Measurements from ENCODE around the gene RFK. TPM values are rescaled to one million over a fixed set of nuclear protein-coding genes. Genes with fewer than 3 reads are reported as not detected.
"Not testable (repeated sequence)": the region's sequence is repeated elsewhere in the genome, so short reads cannot be mapped to it uniquely, and the experiment has no call there.

RFK gene
- polyA plus RNA-seq, 3 donors = 26.1 to 32.9 (median 27.9) TPM

- DNase-seq (ENCODE audit: extremely low read depth in 1 of 11, low read depth in 9 of 11, low spot score in 4 of 11) = no peak
Observed at GRCh38 chr9:76378367-76379073, 15.7 kb downstream of the RFK start.

DNA sequence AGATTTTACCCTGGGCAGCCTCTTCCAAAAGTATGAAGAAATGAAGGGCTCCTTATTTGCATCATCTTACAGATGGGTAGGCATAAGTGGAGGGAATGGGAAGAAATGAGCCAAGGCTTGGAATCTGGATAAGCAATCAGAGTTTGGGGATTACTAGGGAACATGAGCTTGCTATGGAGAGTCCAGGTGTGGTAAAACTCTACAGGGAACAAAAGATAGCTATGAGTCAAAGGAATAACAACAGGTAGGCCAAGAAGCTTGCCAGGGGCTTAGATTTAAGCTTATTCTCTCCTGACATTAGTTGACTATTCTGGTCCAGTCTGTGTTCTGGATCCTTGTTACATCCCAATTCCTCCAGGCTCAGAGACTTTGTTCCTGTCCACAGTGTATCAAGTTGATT, 16.4 kb downstream of the RFK start:
- DNase-seq (ENCODE audit: extremely low read depth in 1 of 11, low read depth in 9 of 11, low spot score in 4 of 11) = no peak

DNA sequence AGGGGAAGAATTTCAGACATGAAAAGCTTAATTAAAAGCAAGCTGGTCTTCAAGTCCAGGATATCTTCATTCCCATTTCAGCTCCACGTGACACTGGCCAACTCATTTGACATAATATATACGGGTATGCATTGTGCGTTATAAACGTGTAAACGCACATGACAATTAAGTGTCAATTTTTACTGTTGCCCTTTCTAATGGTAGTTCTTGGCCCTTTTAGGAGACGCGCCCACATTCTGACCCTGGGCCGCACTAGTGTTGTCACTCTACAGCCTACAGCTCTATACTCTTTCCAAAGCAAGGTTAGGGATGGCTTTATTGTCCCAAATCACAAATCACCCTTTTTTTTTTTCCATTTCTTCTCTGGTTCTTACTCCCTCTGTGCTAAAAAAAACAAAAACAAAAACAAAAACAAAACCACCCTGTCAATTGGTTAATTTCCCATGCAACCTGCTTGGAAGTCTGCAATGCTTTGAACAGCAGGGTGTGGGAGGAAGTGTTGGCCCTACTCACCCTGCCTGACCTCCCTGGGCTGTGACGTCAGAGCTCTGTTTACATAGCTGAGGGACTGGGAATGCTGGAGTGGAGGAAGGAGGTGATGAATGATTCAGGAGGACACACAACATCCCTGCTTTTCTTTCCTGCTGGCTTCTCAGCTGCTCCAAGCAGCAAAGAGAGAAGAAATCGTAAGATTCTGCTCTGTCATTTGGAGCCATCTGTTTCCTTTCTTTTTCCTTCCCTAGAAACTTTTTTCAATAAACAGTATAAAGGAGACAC, 19.3 kb downstream of the RFK start:
- peak in 9 of 11 donors; percentile 46 to 78 (median 60) for DNase-seq (ENCODE audit: extremely low read depth in 1 of 11, low read depth in 9 of 11, low spot score in 4 of 11)

DNA sequence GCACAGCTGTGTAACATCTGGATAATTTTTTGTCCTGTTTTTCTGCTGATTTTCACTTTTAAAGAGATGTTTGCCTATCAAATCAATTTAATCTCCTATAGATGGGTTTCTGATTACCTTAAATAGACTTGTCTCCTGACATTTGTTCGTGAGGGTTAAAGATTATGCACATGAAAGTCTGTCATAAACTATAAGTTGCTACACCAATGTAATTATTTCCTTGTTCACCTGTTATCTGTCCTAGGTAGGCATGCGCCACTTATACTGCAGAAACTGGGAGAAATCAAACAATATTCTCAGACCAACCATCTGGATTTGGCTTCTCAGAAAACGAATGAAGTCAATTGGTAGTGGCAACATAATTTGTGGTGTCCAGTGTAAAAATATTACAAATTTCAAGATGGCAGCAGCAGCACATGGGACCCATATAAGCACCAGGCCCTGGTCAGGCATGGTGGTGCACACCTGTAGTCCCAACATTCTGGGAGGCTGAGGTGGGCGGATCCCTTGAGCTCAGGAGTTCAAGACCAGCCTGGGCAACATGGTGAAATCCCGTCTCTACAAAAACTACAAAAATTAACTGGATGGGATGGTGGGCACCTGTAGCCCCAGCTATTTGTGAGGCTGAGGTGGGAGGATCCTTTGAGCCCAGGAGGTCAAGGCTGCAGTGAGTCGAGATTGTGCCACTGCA, 20.3 kb downstream of the RFK start:
- DNase-seq (ENCODE audit: extremely low read depth in 1 of 11, low read depth in 9 of 11, low spot score in 4 of 11) = no peak

DNA sequence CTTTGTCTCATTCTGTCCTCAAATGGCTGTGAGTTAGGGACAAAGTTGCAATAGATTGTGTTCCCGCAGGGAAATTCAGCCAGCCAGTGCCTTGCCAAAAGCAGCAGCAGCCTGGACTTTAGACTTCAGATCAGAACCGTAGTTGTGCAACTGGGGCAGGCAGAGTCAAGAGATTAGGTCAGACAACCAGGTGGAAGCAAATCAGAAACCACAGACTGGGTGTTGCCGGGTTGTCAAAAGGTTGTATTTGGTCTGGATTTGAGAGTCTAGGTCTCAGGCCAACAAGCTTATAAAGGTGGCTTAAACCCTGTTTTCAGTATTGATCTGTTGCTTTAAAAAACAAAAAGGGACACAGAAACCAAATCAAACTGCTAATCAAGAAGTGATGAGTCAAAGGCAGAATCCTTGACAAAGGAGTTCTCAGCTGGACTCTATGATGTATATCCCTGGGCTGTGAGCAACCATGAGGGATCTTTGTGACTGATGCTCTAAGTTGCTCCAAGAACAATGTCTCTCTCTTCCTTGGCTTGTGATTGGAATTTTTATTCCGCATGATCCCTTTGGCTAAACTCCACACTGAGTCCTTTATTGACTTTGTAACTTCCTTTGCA, 20.9 kb downstream of the RFK start:
- DNase-seq (ENCODE audit: extremely low read depth in 1 of 11, low read depth in 9 of 11, low spot score in 4 of 11) = no peak

DNA sequence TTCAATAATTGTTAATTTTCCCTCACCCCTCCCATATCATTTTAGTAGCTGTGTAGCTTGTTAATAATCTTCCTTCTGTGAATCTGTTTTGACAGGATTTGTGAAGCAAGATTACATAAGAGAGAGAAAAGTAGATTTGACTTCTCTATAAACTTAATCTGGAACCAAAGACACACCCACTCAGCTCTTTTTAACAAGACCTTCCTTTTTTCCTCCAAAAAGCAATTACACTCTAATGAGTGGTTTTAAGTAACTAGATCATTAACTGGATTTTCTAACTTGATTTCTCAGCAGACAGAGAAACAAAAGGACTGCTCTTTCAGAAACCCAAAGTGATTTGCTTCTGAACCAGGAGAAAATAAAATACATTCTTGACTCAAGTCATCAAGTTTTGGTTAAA, 21.9 kb downstream of the RFK start:
- DNase-seq (ENCODE audit: extremely low read depth in 1 of 11, low read depth in 9 of 11, low spot score in 4 of 11) = no peak

DNA sequence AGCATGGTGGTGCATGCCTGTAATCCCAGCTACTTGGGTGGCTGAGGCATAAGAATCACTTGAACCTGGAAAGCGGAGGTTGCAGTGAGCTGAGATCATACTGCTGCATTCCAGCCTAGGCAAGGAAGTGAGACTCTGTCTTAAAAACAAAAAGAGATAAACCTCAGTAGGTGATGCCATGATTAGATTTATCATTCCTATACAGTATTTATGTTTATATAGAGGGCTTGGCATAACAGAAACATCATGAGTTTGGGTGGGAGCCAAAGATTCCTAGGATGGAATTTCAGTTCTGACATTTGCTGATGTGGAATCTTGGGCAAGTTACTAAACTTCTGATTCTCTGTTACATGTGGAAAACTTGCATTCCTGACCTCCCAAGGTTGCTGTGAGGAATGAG, 22.3 kb downstream of the RFK start:
- no peak for DNase-seq (ENCODE audit: extremely low read depth in 1 of 11, low read depth in 9 of 11, low spot score in 4 of 11)

GRCh38 chr9:76370396-76371023, 23.7 kb downstream of the RFK start:
- no peak for DNase-seq (ENCODE audit: extremely low read depth in 1 of 11, low read depth in 9 of 11, low spot score in 4 of 11)

DNA sequence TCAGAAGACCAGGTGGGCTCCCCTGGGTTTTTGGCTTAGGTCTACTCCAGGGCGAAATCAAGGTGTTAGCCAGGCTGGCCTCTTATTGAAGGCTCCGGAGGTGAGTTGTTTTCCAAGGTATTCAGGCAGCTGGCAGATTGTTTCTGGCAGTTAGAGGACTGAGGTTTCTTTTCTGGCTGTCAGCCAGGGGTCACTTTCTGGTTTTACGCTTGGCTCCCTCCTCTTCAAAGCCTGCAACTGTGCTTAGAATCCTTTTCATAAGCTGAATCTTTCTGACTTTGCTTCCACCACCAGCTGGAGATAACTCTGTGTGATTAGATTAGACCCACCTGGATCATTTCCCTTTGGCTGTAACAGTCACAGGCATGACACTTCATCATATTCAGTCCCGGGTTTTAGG, 24.6 kb downstream of the RFK start:
- peak; percentile 56 to 83 (median 63) for DNase-seq (ENCODE audit: extremely low read depth in 1 of 11, low read depth in 9 of 11, low spot score in 4 of 11)

DNA sequence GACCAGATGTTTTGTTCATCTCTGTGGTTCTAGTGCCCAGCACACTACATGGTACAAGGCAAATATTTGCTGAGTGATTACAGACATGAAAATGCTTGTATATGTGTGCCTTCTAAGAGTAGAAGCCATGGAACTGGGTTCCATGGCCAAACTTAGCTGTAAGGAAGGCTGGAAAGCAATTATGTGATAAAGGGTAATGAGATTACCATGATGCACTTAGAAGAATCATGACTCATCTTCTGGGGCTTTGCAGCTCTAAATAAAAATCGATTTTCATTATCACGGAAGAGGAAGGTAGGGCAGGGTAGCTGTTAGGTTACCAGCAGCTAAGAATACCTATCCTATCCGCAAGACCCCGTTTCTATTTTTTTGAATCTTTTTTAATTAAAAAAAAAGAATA, 28.0 kb downstream of the RFK start:
- no peak for DNase-seq (ENCODE audit: extremely low read depth in 1 of 11, low read depth in 9 of 11, low spot score in 4 of 11)

DNA sequence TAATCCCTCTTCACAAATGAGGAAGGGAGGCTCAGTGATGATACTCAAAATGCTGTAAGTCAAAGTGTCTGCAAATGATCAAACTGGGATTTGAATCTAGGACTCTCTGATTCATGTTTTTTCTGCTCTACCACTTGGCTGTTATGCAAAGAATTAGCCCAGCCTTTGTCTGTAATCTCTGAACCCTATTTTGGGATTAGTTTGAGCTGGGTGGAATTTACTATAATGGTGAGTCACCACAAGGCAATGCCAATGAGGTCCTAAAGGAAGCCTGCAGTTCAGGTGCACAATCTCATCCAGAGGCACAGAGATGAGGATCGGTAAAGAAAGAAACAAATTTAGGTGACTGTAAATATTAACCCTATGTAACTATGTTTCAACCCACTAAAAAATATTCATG, 29.2 kb downstream of the RFK start:
- DNase-seq (ENCODE audit: extremely low read depth in 1 of 11, low read depth in 9 of 11, low spot score in 4 of 11) = no peak

GRCh38 chr9:76363032-76363395, 31.2 kb downstream of the RFK start:
- no peak for DNase-seq (ENCODE audit: extremely low read depth in 1 of 11, low read depth in 9 of 11, low spot score in 4 of 11)

DNA sequence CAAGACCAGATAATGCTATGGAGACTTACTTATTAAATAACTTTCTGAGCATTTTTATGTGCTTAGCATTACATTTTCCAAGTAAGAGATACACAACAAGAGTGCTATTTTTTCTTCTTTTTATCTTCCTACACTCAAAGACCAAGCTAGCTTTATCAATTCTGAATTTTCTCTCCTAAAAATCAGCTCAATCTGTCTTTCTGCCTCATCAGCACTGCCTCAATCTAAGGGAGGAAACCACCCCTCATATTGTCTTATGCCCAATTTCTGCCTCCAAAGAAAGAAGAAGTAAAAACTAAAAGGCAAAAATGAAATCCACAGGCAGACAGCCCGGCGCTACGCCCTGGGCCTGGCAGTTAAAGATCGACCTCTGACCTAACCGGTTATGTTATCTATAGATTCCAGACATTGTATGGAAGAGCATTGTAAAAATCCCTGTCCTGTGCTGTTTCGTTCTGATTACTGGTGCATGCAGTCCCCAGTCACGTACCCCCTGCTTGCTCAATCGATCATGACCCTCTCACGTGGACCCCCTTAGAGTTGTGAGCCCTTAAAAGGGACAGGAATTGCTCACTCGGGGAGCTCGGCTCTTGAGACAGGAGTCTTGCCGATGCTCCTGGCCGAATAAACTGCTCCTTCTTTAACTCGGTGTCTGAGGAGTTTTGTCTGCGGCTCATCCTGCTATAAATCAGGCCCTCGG, 31.7 kb downstream of the RFK start:
- not testable (repeated sequence) for DNase-seq (ENCODE audit: extremely low read depth in 1 of 11, low read depth in 9 of 11, low spot score in 4 of 11)

DNA sequence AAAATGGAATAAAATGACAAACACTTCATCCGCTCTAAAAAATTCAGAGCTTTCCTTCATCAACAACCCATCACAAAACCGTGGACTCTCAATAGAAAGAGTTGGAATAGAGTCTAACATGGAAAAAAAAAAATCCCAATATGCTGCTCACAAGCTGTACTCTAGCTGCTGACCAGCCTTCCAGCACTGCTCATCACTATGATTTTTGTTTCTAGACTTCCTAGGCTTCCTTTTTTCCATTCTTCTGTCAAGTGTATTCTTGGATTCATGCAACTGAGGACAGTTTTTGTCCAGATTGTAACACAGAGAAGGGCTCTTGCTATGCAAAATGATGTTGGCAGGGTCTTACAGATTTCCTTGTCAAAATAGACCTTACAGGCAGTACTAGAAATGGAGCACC, 34.5 kb downstream of the RFK start:
- DNase-seq (ENCODE audit: extremely low read depth in 1 of 11, low read depth in 9 of 11, low spot score in 4 of 11) = no peak

DNA sequence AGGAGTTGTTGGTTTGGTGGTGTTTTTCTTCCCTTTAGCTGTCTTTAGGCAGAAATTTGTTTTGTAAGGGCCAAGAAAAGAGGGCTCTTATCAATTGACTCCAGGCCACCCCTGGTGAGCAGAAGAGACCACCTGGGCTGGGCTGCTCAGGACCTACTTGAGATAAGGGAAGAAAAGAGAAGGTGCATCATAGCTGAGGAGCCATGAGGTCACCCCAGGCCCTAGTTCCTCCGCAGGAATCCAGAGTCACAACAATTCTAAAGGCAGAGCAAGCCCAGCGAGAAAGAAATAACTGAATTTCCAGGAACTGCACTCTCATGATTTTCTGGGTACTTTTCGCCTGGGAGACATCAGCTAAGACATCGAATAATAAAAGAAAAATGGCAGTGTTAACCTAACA, 34.9 kb downstream of the RFK start:
- DNase-seq (ENCODE audit: extremely low read depth in 1 of 11, low read depth in 9 of 11, low spot score in 4 of 11) = no peak

DNA sequence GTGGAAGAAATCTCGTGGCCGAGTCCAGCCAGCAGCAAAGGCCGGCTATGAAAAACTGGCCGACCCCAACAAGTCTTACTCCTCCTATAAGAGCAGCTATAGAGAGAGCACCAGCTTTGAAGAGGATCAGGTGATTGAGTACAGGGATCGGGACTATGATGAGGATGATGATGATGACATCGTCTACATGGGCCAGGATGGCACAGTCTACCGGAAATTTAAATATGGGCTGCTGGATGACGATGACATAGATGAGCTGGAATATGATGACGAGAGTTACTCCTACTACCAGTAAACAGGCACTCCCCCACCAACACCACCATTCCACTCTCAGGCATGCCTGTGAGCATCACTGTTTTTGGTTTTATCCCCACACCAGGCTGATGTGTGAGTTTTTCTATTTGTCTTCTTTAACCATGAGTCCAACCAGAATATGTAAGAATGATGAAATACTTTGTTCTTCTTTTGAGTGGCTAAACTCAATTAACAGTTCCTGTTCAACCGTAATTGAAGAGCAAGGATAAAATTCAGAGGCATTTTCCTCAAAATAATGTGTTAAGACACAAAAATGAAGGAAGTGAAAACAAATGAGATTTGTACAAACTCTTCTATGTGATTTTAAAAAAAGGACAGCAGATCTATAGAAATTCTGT, 35.5 kb downstream of the RFK start:
- DNase-seq (ENCODE audit: extremely low read depth in 1 of 11, low read depth in 9 of 11, low spot score in 4 of 11) = no peak

DNA sequence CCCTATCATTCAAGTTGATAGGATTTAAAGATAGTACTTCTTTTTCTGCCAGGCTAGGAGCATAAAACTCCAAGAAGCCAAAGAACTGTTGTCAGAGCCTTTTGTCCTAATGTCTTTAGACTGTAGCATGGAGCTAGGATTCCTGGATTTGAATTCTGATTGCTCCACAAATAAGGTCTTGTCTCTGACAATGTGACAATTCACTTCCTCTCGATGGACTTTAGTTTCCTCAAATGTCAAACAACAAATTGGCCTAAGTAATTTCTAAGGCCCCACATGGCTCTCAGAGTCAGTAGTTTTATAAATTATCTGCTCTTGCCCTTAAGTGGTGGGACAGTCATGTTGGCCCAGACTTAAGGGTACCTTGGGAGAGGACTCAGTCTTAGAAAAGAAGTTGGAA, 36.7 kb downstream of the RFK start:
- DNase-seq (ENCODE audit: extremely low read depth in 1 of 11, low read depth in 9 of 11, low spot score in 4 of 11) = no peak

- DNase-seq (ENCODE audit: extremely low read depth in 1 of 11, low read depth in 9 of 11, low spot score in 4 of 11) = no peak
Observed at GRCh38 chr9:76355886-76356285, 38.3 kb downstream of the RFK start.
